ENCODE measurements around the gene TAF11L6. TPM values are rescaled to one million over a fixed set of nuclear protein-coding genes. Genes with fewer than 3 reads are reported as not detected.
"Not testable (repeated sequence)": the region's sequence is repeated elsewhere in the genome, so short reads cannot be mapped to it uniquely, and the experiment has no call there.

Gene TAF11L6
- total RNA-seq, 2 experiments from 2014 or later = not detected

DNA sequence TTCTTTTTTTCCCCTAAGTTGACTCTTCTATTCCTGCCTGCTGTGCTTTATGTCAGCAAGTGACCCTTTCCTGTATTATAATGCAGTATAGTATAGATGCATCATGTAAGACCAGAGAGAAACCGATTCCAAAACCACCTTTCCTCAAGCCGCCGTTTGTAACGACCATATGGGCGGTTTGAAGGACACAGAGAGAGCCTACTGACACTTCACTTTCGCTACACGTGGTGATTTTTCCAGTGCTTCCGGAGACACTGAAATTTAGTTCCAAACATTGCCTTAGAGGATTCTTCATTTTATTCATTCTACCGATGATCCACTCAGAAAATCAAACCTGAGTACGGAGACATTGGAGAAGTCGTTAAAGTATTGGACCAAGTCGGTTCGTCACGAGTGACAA, 9.0 kb upstream of the TAF11L6 start:
- intact Hi-C loops (cut with micrococcal nuclease; ENCODE audit: unreplicated experiment); H2AFZ ChIP-seq (ENCODE audit: low read length); H3K4me3 ChIP-seq (ENCODE audit: low read depth, low read length, poor library complexity, severe bottlenecking); H4K20me1 ChIP-seq (ENCODE audit: insufficient read depth, low read length); POLR2A ChIA-PET; DNase-seq (ENCODE audit: low spot score); H3K79me2 ChIP-seq (ENCODE audit: insufficient read depth, low read depth, low read length); H3K9me2 ChIP-seq (ENCODE audit: insufficient read depth, low read length); H3K27ac ChIP-seq (ENCODE audit: low read depth, low read length, poor library complexity, severe bottlenecking); CTCF ChIA-PET (ENCODE audit: unreplicated experiment); BruUV-seq (replicated peaks); H3K36me3 ChIP-seq (ENCODE audit: insufficient read depth, low read length); H3K9me3 ChIP-seq (ENCODE audit: low read length); H3K4me1 ChIP-seq (ENCODE audit: insufficient read depth, low read length, poor library complexity, severe bottlenecking); H3K4me2 ChIP-seq (ENCODE audit: low read length): not testable (repeated sequence)

- H3K4me2 ChIP-seq (ENCODE audit: low read length); H3K9me2 ChIP-seq (ENCODE audit: insufficient read depth, low read length); BruUV-seq (replicated peaks); intact Hi-C loops (cut with micrococcal nuclease; ENCODE audit: unreplicated experiment); H3K9me3 ChIP-seq (ENCODE audit: low read length); H3K27ac ChIP-seq (ENCODE audit: low read depth, low read length, poor library complexity, severe bottlenecking); CTCF ChIA-PET (ENCODE audit: unreplicated experiment); H3K36me3 ChIP-seq (ENCODE audit: insufficient read depth, low read length); H3K4me3 ChIP-seq (ENCODE audit: low read depth, low read length, poor library complexity, severe bottlenecking); H2AFZ ChIP-seq (ENCODE audit: low read length); H3K4me1 ChIP-seq (ENCODE audit: insufficient read depth, low read length, poor library complexity, severe bottlenecking); DNase-seq (ENCODE audit: low spot score); H4K20me1 ChIP-seq (ENCODE audit: insufficient read depth, low read length); POLR2A ChIA-PET; H3K79me2 ChIP-seq (ENCODE audit: insufficient read depth, low read depth, low read length): not testable (repeated sequence)
Observed at GRCh38 chr5:17521501-17521900, 7.0 kb upstream of the TAF11L6 start, which contains the start of gene TAF11L4. TSS of gene TAF11L4 (plus strand) at chr5:17521801.

DNA sequence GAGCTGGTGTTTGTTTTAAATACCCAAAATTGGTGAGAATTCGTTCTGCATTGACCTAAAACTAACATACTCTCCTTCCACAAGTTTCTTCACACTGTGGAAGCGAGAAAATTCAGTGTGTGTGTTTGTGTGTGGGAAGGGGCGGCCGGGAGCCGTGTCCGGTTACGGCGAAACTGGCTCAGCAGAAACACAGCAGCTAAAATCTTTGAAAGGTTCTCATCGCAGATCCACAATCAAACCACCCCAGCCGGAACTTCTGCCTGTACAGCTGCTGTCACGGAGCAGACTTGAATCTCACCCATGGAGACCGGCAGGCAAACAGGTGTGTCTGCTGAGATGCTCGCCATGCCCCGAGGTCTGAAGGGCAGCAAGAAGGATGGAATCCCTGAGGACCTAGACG, 3.5 kb upstream of the TAF11L6 start, which contains the start of gene TAF11L5:
TAF11L5 (plus strand) TSS at position 301 of the 400 bp plus-strand sequence.
- CTCF ChIA-PET (ENCODE audit: unreplicated experiment); H3K79me2 ChIP-seq (ENCODE audit: insufficient read depth, low read depth, low read length); H3K4me2 ChIP-seq (ENCODE audit: low read length); H3K9me3 ChIP-seq (ENCODE audit: low read length); H3K36me3 ChIP-seq (ENCODE audit: insufficient read depth, low read length); intact Hi-C loops (cut with micrococcal nuclease; ENCODE audit: unreplicated experiment); H3K4me3 ChIP-seq (ENCODE audit: low read depth, low read length, poor library complexity, severe bottlenecking); H2AFZ ChIP-seq (ENCODE audit: low read length); POLR2A ChIA-PET; H3K27ac ChIP-seq (ENCODE audit: low read depth, low read length, poor library complexity, severe bottlenecking); BruUV-seq (replicated peaks); H3K9me2 ChIP-seq (ENCODE audit: insufficient read depth, low read length); DNase-seq (ENCODE audit: low spot score); H3K4me1 ChIP-seq (ENCODE audit: insufficient read depth, low read length, poor library complexity, severe bottlenecking); H4K20me1 ChIP-seq (ENCODE audit: insufficient read depth, low read length): not testable (repeated sequence)

GRCh38 chr5:17526504-17526903, 2.0 kb upstream of the TAF11L6 start:
- DNase-seq (ENCODE audit: low spot score) = peak; percentile 12
- CTCF ChIA-PET (ENCODE audit: unreplicated experiment); H3K79me2 ChIP-seq (ENCODE audit: insufficient read depth, low read depth, low read length); BruUV-seq (replicated peaks); H2AFZ ChIP-seq (ENCODE audit: low read length); POLR2A ChIA-PET; H3K9me3 ChIP-seq (ENCODE audit: low read length); H3K4me2 ChIP-seq (ENCODE audit: low read length); intact Hi-C loops (cut with micrococcal nuclease; ENCODE audit: unreplicated experiment); H3K4me1 ChIP-seq (ENCODE audit: insufficient read depth, low read length, poor library complexity, severe bottlenecking); H3K36me3 ChIP-seq (ENCODE audit: insufficient read depth, low read length); H3K4me3 ChIP-seq (ENCODE audit: low read depth, low read length, poor library complexity, severe bottlenecking); H4K20me1 ChIP-seq (ENCODE audit: insufficient read depth, low read length); H3K27ac ChIP-seq (ENCODE audit: low read depth, low read length, poor library complexity, severe bottlenecking); H3K9me2 ChIP-seq (ENCODE audit: insufficient read depth, low read length): not testable (repeated sequence)

Small RNAs within 50 kb of the gene (small RNA-seq; reads per million reads assigned to genes)
- not detected for gene AC106774.3

Other genes with a start within 250 kb of the TAF11L6 start
- gene TAF11L2, start 30.4 kb upstream of the TAF11L6 start, total RNA-seq (2014; rRNA removed; shearing (Covaris generic)) = not detected in 2 replicates
- not detected in 2 replicates for gene TAF11L2, start 30.4 kb upstream of the TAF11L6 start, total RNA-seq (2022)
- gene TAF11L3, start 10.3 kb upstream of the TAF11L6 start, total RNA-seq (2014; rRNA removed; shearing (Covaris generic)) = not detected in 2 replicates
- not detected in 2 replicates for gene TAF11L3, start 10.3 kb upstream of the TAF11L6 start, total RNA-seq (2022)
- gene TAF11L4, start 6.9 kb upstream of the TAF11L6 start, total RNA-seq (2014; rRNA removed; shearing (Covaris generic)) = not detected in 2 replicates
- gene TAF11L4, start 6.9 kb upstream of the TAF11L6 start, total RNA-seq (2022) = not detected in 2 replicates
- gene TAF11L5, start 3.4 kb upstream of the TAF11L6 start, total RNA-seq (2014; rRNA removed; shearing (Covaris generic)) = not detected in 2 replicates
- not detected in 2 replicates for gene TAF11L5, start 3.4 kb upstream of the TAF11L6 start, total RNA-seq (2022)
- not detected in 2 replicates for gene TAF11L7, start 57.1 kb downstream of the TAF11L6 start, total RNA-seq (2014; rRNA removed; shearing (Covaris generic))
- gene TAF11L7, start 57.1 kb downstream of the TAF11L6 start, total RNA-seq (2022) = not detected in 2 replicates
- not detected in 2 replicates for gene TAF11L8, start 62.3 kb downstream of the TAF11L6 start, total RNA-seq (2014; rRNA removed; shearing (Covaris generic))
- not detected in 2 replicates for gene TAF11L8, start 62.3 kb downstream of the TAF11L6 start, total RNA-seq (2022)
- gene TAF11L9, start 65.7 kb downstream of the TAF11L6 start, total RNA-seq (2014; rRNA removed; shearing (Covaris generic)) = not detected in 2 replicates
- not detected in 2 replicates for gene TAF11L9, start 65.7 kb downstream of the TAF11L6 start, total RNA-seq (2022)
- gene TAF11L10, start 69.2 kb downstream of the TAF11L6 start, total RNA-seq (2014; rRNA removed; shearing (Covaris generic)) = not detected in 2 replicates
- gene TAF11L10, start 69.2 kb downstream of the TAF11L6 start, total RNA-seq (2022) = not detected in 2 replicates
- not detected in 2 replicates for gene TAF11L11, start 75.5 kb downstream of the TAF11L6 start, total RNA-seq (2014; rRNA removed; shearing (Covaris generic))
- gene TAF11L11, start 75.5 kb downstream of the TAF11L6 start, total RNA-seq (2022) = not detected in 2 replicates
- gene TAF11L12, start 81.7 kb downstream of the TAF11L6 start, total RNA-seq (2014; rRNA removed; shearing (Covaris generic)) = not detected in 2 replicates
- not detected in 2 replicates for gene TAF11L12, start 81.7 kb downstream of the TAF11L6 start, total RNA-seq (2022)
- gene TAF11L13, start 103.4 kb downstream of the TAF11L6 start, total RNA-seq (2014; rRNA removed; shearing (Covaris generic)) = not detected in 2 replicates
- not detected in 2 replicates for gene TAF11L13, start 103.4 kb downstream of the TAF11L6 start, total RNA-seq (2022)
- gene TAF11L14, start 105.8 kb downstream of the TAF11L6 start, total RNA-seq (2014; rRNA removed; shearing (Covaris generic)) = not detected in 2 replicates
- gene TAF11L14, start 105.8 kb downstream of the TAF11L6 start, total RNA-seq (2022) = not detected in 2 replicates

Measured in OCI-LY7 (cell line).